ENCODE results near the gene CNNM4.

Gene CNNM4

DNA sequence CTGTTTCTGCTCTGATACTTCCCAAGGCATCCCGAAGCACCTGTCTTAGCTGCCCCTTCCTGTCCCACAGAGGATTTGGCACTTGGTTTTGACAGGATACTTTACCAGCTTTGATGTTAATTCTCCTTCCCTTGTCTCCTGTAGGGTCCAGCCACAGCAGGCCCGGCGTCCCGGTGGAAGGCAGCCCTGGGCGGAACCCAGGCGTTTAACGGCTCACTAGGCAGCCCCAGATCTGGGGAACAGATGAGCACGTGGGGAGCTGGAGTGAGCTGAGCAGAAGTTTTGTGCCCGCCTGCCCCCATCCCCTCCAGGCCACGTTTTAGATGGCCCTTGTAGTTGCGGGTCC, 71.7 kb downstream of the CNNM4 start:
- no peak for DNase-seq (ENCODE audit: low spot score)

DNA sequence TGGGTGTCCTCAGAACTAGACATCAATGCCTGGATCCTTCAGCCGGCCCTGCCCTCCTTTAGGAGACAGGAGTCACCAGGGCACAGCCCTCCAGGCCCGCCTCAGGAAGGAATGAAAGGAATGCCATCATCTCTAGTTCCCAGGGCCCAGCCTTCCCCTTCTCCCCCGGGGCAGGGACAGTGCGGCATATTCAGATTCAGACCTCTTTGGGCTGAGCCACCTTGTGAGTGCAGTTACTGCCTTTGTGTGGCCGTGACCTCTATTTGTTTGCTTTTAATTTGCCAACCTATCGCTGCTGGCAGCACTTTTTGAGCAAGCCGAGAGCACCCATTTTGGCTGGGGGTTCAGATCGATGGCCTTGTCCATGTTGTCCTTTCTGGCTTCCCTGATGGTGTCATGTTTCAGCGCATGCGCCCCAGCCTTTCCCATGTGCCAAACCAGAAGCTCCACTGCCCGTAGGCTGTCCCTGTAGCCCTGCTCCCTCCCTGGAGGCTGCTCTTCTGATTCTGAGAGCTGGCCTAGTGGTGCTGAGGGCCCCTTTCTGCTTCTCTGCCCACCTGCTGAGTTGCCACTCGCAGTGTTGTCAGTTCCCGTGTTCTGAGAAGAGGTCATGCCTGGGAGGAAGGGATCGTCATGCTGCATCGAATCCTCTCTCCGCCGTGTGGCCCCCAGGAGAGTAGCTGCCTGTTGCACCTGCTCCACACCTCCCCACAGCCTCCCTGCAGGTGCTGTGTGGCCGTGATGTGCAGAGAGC, 72.2 kb downstream of the CNNM4 start:
- DNase-seq (ENCODE audit: low spot score), result no peak

DNA sequence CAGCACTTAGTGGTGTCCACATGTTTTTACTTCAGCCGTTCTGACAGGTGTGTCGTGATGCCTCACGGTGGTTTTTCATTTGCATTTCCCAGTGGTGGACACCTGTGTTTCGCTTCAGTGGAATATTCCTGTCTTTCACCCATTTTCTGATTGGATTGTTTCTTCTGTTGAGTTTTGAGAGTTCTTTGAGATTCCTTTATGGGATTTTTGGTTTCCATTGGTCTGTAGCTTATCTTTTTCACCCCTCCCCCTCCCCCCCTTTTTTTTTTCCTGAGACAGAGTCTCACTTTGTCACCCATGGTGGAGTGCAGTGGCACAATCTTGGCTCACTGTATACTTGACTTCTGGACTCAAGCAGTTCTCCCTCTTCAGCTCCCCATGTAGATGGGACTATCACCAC, 75.1 kb downstream of the CNNM4 start:
- no peak for DNase-seq (ENCODE audit: low spot score)

DNA sequence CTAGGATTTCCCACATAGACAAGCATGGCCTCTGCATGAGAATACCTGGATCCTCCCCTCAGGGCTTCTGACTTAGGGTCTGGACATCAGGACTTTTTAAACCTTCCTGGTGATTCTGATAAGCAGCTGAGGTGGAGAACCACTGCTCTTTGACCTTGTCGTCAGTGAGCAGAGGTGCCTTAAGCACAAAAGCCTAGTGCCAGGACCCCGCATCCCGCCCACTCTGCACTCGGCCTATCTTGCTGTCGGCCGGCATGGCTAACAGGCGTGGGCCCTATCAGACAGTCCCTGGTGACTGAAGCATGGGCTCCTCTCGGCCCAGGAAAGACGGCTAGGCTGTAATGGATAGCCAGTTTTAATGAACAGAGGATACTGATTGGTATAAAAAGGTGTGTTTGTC, 76.9 kb downstream of the CNNM4 start:
- DNase-seq (ENCODE audit: low spot score), result no peak

DNA sequence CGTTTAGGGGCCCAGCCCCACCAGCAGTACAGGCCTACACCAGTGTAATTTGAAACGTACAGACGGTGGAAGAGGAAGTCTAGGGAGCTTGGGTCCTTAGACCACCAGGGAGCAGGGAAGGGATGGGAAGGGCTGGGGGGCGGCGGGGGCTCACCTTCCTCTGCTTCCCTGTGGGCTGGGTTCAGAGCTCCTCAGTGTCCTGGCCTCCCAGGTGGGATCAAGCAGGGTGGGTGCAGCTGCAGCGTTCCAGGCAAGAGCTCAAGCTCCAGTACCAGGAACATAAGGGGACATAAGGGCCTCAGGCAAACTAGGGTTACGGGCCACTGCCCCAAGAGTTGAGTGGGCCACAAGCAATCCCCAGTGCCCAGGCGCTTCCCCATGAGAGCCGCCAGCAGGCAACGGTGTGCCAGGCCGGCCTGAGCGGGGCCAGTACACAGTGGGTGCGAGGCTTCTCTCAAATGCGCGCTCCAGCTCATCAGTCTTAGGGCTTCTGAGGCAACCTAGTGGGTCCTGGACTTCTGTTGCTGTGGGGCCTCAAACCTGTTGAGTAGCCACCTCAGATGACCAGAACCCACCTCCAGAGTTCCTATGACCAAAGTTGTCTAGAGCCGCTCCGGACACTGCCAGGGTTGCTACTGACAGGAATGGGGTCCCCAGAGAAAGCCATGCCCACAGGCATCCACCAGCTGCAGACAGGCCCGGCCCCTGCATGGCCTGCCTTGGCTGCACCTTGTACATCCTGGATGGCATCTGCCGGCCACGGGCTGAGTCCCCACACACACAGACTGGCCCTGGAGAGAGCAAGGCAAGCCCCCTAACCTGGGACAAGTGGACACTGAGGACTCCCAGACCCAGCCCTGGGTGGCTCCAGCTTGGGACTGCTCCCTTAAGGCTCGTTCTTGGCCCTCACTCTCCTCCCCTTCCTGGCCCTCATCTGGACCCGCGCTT, 77.9 kb downstream of the CNNM4 start:
- no peak for DNase-seq (ENCODE audit: low spot score)

DNA sequence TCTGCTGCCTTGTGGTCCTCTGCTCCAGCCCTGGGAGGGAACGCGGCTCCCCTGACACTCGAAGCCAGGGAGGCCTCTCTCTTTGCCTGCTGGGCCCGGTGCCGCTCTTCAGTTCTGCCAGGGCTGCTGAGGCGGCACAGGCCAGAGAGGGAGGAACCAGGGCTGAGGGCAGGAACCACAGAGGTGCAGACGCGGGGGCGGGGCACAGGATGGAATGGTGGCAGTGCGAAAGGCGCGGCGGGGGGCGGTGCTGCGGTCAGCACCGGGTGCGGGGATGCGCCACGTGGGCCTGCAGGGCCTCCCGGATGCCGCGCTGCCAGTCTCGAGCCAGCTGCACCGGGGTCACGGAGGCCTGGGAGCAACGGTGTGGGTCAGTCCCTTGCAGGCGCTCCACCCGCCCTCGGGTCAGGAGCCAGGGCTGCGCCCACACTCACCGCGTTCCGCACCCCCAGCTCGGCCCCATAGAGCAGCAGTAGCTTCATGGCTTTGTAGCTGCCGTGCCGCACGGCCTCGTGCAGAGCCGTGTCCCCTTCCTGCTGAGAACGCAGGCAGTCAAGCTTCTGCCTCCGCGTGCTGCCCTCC, 78.7 kb downstream of the CNNM4 start:
- DNase-seq (ENCODE audit: low spot score), result no peak

DNA sequence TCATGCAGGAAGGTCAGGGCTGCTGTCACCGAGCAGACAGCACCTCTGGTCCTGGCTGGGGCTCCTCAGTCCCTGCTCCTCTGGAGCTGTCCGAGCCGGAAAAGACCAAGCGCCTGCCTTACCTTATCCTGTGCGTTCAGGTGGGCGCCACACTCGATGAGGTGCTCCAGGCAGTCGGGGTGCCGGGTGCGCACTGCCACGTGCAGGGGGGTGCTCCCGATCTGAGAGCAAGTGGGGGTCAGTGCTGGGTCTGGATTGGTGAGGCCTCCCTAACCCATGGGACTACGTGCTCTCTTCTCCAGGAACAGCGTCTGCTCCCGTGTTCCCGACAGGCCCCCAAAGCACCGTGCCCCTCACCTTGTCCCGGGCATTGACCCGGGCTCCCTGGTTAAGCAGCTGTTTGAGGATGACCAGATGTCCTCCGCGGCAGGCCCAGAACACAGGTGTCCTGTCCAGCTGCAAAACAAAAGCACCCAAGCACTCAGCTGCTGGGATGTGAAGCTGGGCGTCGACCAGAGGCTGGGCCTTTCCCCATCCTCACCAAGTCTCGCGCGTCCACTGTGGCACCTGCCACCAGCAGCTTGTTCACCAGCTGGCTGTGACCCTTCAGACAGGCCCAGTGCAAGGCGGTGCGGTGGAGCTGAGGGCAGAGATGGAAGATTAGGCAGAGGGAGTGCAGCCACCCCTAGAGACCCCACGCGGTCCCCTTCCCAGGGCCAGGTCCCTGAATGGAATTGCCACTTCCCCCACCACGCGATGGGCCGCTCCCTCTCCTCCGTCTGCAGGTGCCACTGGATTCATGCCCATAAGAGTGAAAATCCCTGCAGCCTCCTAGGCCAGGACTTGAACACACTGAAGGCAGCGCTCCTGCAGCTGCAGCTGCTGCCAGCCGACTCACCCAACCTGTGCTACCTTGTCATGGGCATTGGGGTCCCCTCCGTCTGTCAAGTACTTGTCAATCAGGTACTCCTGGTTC, 79.5 kb downstream of the CNNM4 start:
- no peak for DNase-seq (ENCODE audit: low spot score)

DNA sequence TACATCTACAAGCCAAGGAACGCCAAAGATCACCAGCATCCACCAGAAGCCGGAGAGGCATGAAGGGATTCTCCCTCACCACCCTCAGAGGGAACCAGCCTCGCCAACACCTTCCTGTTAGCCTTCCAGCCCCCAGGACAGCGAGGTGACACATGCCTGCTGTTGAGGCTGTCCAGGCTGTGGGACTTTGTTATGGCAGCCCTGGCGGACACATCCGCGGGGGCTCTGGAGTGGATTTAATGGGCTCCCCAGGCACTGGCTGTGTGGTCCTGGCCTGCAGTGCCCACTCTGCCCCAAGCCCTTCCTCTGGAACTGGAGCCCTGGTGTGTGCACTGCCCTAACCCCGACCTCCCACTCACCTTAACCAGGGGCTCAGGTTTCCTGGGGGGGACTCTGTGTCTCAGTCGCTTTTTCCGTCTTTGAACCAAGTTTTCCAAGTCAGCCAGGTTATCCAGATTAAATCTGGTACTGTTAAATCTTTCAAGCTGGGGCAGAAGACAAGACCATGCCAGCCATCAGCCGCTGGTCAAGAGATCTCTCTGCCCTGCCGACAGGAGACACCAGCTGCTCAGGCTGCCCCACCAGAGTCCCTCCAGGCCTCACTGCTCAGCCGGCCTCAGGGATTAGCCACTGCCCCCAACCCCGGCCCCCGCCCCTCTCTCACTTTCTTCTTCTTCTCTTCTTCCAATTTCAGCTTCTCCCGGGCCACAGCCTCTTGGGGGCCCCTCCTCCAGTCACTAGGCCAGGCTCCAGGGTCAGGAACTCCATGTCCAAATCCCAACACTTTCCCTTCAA, 81.2 kb downstream of the CNNM4 start:
- no peak for DNase-seq (ENCODE audit: low spot score)

DNA sequence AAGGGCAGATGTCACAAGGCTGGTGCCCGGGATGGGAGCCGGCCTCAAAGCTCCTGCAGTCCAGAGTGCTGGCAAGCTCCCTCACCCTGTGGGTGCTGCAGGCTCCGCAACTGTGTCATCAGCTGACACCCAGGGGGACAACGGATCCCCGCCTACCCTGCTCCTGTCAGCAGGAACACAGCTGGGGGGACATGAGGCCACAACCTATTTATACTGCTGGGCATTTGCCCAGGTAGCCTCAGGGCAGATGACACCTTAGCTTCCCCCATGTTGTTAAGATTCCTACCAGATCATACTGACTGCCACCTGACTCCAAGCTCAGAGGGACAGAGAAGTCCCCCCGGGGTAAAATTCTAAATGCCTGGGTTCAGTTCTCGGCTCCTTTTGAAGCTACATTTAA, 81.9 kb downstream of the CNNM4 start:
- DNase-seq (ENCODE audit: low spot score), result no peak

DNA sequence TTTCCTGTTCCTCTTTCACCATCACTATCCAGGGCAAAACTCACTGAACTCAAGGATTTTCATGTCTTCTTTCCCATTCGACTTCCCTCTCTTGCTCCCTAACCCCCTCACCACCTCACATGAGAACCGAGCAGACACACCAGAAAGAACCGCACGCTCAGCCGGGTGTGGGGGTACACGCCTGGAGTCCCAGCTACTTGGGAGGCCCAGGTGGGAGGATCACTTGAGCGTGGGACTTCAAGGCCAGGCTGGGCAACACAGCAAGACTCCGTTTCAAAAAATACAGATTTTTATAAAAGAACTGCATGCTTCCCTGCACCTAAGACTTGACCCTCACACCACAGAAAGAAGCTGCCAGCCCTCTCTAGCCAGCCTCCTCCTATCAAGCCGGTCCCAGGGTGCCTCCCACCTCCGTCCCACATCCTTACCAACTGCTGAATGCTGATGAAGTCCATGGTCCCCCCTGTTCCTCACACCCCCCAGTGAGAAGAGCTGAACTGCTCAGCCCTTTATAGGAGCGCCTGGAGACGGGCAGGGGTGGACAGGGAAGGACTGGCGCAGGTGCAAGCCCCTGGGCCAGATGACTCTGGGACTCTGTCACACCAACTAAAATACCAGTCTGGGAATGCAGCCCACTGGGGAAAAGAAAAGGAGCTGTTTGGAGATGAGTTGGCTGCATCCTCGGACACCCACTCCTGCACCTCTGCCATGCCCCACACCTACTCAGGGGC, 83.0 kb downstream of the CNNM4 start, which contains the start of gene ANKRD23:
Gene ANKRD23, minus strand, starts transcription at position 484 of the 731 bp plus-strand sequence. Its CDS starts 29 bp downstream, at position 455.
- no peak for DNase-seq (ENCODE audit: low spot score)

DNA sequence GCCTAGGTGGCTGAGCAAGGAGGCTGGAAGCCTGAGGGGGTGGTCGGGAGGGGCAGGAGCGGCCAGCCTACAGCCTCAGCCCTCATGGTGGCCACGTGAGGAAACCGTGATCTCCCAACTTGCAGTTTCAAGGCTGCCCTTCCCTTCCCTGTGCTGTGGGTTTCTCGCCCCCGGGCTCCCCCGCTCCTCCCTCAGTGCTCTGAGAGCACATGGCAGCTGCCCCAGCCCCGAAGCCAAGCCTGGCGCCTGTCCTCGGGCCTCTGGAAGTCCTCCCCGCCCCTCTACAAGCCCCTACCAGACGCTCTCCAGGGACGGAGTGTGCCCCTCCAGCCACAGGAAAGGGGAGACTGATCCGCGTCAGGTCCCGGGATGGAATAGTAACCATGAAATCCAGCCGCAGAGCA, 83.7 kb downstream of the CNNM4 start:
- DNase-seq (ENCODE audit: low spot score), result no peak

DNA sequence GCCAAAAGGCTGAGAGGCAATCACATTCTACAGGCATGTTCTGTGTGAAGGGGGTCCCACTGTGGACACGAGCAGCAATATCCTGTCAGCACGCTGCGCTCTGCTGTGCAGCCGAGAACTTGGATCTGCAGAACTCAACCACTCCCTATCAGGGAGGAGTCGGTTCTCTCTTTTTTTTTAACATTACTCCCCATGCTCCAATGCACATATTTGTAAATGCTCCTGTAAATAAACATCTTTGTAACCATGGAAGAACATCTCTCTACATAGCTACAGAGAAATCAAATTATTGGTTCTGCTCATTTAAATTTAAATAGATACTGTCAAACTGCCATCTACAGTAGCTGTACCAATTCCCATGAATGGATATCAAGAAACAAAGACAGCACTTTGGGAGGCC, 86.1 kb downstream of the CNNM4 start:
- no peak for DNase-seq (ENCODE audit: low spot score)

DNA sequence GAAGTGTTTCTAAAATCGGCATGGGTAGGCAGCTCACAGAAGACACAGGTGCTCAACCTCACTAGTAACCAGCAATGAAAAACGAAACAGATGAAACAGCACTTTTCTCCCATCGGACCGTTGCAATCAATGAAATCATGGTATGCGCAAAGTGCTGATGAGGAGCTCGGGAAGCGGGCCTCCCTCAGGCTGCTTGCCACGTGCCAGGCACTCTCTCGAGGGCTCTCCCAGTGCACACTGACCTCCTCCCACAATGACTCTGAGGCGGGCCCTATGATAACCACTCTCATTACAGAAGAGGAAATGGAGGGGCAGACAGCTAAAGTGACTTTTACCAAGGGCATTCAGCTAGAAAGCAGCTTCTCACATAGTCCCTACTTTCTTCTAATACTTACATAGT, 86.9 kb downstream of the CNNM4 start:
- no peak for DNase-seq (ENCODE audit: low spot score)

DNA sequence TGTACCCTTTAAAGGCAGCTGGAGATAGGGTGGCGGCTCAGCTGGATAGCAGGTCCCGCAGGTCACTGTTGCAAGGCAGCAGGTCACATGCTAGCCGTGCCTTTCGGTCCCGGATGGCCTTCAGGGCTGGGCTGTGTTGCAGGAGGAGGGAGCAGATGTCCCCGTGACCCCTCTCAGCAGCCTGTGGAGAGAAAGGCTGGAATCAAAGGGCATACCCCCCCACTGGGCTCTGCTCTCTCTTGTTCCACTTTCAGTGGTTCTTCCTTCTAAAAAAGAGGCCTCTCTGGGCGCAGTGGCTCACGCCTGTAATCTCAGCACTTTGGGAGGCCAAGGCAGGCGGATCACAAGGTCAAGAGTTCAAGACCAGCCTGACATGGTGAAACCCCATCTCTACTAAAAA, 87.6 kb downstream of the CNNM4 start:
- DNase-seq (ENCODE audit: low spot score), result no peak

DNA sequence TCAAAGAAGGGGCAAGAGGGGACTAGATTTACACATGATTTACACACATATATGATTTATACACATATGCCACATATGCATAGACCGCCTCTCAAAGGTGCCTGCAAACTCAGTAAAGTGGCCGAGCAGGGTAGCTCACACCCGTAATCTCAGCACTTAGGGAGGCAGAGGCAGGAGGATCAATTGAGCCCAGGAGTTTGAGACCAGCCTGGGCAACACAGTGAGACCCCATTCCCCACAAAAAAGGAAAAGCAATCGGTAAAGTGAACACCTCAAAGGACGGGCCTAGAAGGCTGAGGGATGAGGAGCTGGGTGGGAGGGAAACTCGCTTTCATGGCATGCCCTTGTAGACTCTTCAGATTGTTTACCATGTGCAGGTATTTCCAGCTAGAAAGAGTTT, 92.0 kb downstream of the CNNM4 start:
- DNase-seq (ENCODE audit: low spot score), result no peak

DNA sequence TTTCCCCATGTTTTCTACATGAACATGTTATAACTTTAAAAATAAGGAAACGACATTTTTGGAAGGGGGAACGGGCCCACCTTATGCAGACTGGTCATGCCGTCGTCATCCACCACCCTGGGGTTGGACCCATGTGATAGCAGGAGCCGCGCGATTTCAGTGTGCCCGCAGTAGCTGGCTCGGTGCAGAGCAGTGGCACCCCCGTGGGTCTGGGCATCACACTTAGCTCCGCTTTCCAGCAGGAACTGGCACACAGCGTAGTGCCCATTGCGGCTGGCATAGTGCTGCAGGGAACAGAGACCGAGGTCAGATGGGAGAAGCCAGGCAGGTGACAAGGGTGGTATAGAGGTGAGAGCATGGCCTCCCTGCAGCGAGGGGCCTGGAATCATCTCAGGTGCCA, 92.6 kb downstream of the CNNM4 start:
- DNase-seq (ENCODE audit: low spot score), result no peak

DNA sequence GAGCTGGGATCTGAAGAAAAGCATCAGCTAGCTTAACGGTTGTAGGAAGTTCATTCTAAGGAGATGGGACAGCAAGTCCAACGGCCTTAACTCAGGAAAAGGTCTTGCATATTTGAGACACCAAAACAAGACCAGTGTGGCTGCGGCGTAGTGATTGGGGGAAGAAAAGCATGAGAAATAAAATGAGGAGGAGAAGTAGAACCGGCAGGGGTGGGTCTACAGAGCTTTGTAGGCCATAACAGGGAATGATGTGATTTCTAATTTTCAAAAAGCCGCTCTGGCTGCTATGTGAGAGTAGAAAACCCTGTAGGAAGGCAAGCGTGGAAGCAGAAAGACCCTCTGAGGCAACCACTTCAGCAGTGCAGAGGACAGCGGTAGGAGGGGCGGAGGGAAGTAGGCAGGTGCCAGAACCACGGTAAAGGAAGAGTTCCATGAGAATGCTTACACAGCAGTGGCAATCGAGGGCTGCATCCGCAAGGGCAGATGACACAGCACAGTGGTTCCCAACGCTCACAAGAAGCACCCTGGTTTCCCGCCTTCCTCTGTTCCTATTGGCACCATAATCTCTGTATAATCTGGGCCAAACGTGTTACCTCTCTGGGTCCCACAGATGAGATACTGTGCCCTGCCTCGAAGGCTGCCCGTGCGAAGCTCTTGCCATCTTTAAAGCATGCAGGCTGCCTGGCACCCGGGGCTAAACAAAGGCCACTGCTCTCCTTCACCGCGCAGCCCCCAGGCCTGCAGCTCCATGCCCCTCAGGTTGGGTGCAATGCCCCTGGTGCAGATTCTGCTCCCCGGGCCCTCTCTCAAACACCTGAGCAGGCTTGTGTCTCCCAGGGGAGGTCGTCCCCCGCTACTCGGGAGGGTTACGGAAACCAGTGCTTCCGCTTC, 96.3 kb downstream of the CNNM4 start:
- peak; percentile 24 for DNase-seq (ENCODE audit: low spot score)

DNA sequence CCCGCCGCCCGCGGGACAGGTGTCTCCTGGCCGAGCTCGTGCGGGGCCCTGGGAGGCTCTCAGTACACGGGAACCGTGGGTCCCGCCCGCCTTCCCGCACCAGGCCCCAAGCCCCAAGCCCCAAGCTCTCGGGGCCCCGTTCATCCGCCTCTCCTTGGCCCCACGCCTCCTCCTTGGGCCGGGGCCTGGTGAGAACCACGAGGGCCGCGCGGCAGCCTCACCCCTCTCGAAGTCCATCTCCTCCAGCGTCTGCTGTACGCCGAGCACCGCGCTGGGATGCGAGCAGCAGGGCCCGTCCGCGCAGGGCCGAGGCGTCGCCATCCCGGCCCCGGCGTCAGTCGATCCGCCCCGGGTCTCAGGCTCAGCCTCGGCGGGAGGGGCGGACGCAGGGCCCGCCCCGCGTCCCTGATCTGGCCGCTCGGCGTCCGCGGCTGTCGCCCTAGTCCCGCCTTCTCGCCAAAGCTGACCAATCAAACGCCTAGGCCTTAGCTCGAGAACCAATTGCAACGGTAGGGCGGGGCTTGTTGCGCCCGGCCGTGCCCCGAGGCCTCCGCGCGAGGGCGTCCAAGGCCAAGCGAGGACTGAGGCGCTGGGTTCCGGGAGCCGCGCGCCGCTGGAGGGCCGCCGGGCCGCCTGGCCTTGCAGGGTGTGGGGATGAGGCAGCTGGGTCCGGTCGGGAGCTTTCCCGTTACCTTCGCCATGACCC, 97.1 kb downstream of the CNNM4 start, which contains the start of gene ANKRD39:
Gene ANKRD39, minus strand, starts transcription at position 350 of the 706 bp plus-strand sequence. Its CDS starts 29 bp downstream, at position 321.
- DNase-seq (ENCODE audit: low spot score), result peak; percentile 99

All from hematopoietic multipotent progenitor cell treated with erythropoietin and hydrocortisone succinate and interleukin-3 and kit ligand, for 17 days (in vitro differentiated cells).